Sigmoid colon (tissue), 7 donors: ENCODE results near the gene FDPS. TPM values are rescaled to one million over a fixed set of nuclear protein-coding genes. Genes with fewer than 3 reads are reported as not detected.

Experiments
- DNase-seq: peaks from one replicate; pipeline ENCODE4 v3.0.0-alpha.2; 2019
- H3K27ac ChIP-seq, 4 donors: fragments of 200-600 bp; sonication (generic); one replicate each; pipeline ENCODE4 v1.5.1; 2016 to 2019; ENCODE audit warnings: mild to moderate bottlenecking in 1 of 4
- H3K27me3 ChIP-seq, 3 donors: fragments of 200-600 bp; sonication (generic); one replicate each; pipeline ENCODE4 v1.5.1; 2019; ENCODE audit warnings: mild to moderate bottlenecking in 1 of 3
- H3K36me3 ChIP-seq, 4 donors: fragments of 200-600 bp; sonication (generic); one replicate each; pipeline ENCODE4 v1.5.1; 2016 to 2019
- H3K4me1 ChIP-seq, 4 donors: fragments of 200-600 bp; sonication (generic); one replicate each; pipeline ENCODE4 v1.5.1; 2017 to 2019
- H3K4me3 ChIP-seq, 4 donors: fragments of 200-600 bp; sonication (generic); one replicate each; pipeline ENCODE4 v1.5.1; 2017 to 2019; ENCODE audit warnings: mild to moderate bottlenecking in 2 of 4, moderate library complexity in 1 of 4
- H3K9me3 ChIP-seq, 4 donors: fragments of 200-600 bp in 3 of 4; sonication (generic) in 3 of 4; one replicate each; pipeline versions ENCODE4 v1.5.1 to v1.6.1; 2013 to 2019
- CTCF ChIP-seq, 4 experiments: fragments of 450-650 bp in 3 of 4; fragments of 200-600 bp in 1 of 4; IDR thresholded peaks; one replicate each; pipeline ENCODE4 v1.5.1; 2016 to 2019; ENCODE audit warnings: antibody characterized with exemption in 4 of 4, mild to moderate bottlenecking in 3 of 4, moderate library complexity in 2 of 4
- EP300 ChIP-seq, 4 donors: sonication (generic); formaldehyde crosslinking; IDR thresholded peaks; one replicate each; pipeline ENCODE4 v1.6.1; 2017; ENCODE audit warnings: antibody characterized with exemption in 4 of 4
- POLR2A ChIP-seq, 2 donors: fragments of 450-650 bp; IDR thresholded peaks; one replicate each; pipeline ENCODE4 v1.6.1; 2016; ENCODE audit warnings: antibody characterized with exemption in 2 of 2, mild to moderate bottlenecking in 2 of 2, moderate library complexity in 2 of 2
- POLR2AphosphoS5 ChIP-seq, 4 donors: sonication (generic); formaldehyde crosslinking; IDR thresholded peaks; one replicate each; pipeline ENCODE4 v1.6.1; 2017; ENCODE audit warnings: antibody characterized with exemption in 4 of 4
- WGBS, 2 donors: extraction: QIAGEN DNeasy Blood & Tissue Kit; methylation state at CpG; one replicate each; pipeline ENCODE4 v1.1.7; 2013; 5-methylcytosine and 5-hydroxymethylcytosine counted together
- intact Hi-C: fragments of 100-400 bp; cut with DNase I; formaldehyde crosslinking; loops from one replicate; pipeline ENCODE4 v1.15.1; 2023
- polyA plus RNA-seq, 3 donors: library from polyadenylated mRNA; stranded (reverse); fragments of 200-250 nt; gene quantifications; one replicate each; pipeline ENCODE4 v1.2.3, GENCODE V29; 2013
- total RNA-seq, 4 donors: library from RNA; depleted of rRNA; stranded (reverse); fragments of >200 nt; gene quantifications; one replicate each; pipeline ENCODE4 v1.1.0, GENCODE V29; 2016
- donor health status: healthy with polysubstance abuse.
- donor health status: Bipolar disorder and iron deficiency.
- donor health status: healthy.

Gene FDPS
- total and polyA plus RNA-seq, 7 donors, result 73.7 to 570 (median 96.8) TPM

- TF ChIP-seq POLR2A (IDR thresholded peaks at IDR 0.05) (no peak), CTCF (IDR thresholded peaks at IDR 0.05) (no peak), EP300 (IDR thresholded peaks at IDR 0.05) (no peak), POLR2AphosphoS5 (IDR thresholded peaks at IDR 0.05) (no peak)
- peaks cover 52 to 68% (median 55%) of the 10 kb centered on the region in 4 donors for H3K36me3 ChIP-seq
- no peaks in the 10 kb centered on the region for H3K27me3 ChIP-seq
- peaks cover 0 to 25% (median 16%) of the 10 kb centered on the region in 4 donors for H3K4me1 ChIP-seq
- no peak overlapping the region for H3K27ac ChIP-seq
- intact Hi-C loops, result loop anchor here (5.0 kb wide), 1 partner anchor 588 kb away; the partner anchor contains the start of genes GON4L and SYT11
- no peak overlapping the region for H3K4me3 ChIP-seq
- DNase-seq, result no peak
- H3K9me3 ChIP-seq, result no peaks in the 10 kb centered on the region
- 95 to 96% methylated on average over 21 of the region's 21 CpGs for WGBS, 2 donors
Measured at GRCh38 chr1:155269381-155269780, 39.3 kb upstream of the FDPS start.

GRCh38 chr1:155272466-155273342 lies 36.0 kb upstream of the FDPS start:
- Histone ChIP-seq H3K9me3 (no peaks in the 10 kb centered on the region), H3K4me3 (peak overlapping the region; percentile 75 to 90 (median 80)), H3K27me3 (no peaks in the 10 kb centered on the region), H3K27ac (peak overlapping the region; percentile 95 to 97 (median 96)), H3K36me3 (peaks cover 25 to 34% (median 30%) of the 10 kb centered on the region in 4 donors), H3K4me1 (peaks cover 0 to 35% (median 24%) of the 10 kb centered on the region in 4 donors)
- DNase-seq, result no peak
- intact Hi-C loops, result loop anchor here (2.0 kb wide), 1 partner anchor 22 kb away; no protein-coding TSS in a partner anchor
- WGBS, 2 donors, result 3 to 5% methylated on average over 44 of the region's 44 CpGs
- TF ChIP-seq EP300 (IDR thresholded peaks at IDR 0.05) (no peak), POLR2AphosphoS5 (IDR thresholded peaks at IDR 0.05) (no peak), POLR2A (IDR thresholded peaks at IDR 0.05) (no peak), CTCF (IDR thresholded peaks at IDR 0.05) (no peak)

GRCh38 chr1:155273343-155274245 lies 35.1 kb upstream of the FDPS start, which contains the start of gene CLK2:
Gene CLK2, minus strand, starts transcription at chr1:155273504. Its CDS starts 2,527 bp downstream, at chr1:155270977.
- WGBS, 2 donors, result 9 to 14% methylated on average over 61 of the region's 61 CpGs
- intact Hi-C loops, result loop anchor here (2.0 kb wide), 1 partner anchor 23 kb away; no protein-coding TSS in a partner anchor
- H3K27me3 ChIP-seq, result no peaks in the 10 kb centered on the region
- peak within 1 kb of the TSS; percentile 95 to 97 (median 96) for H3K27ac ChIP-seq
- H3K4me3 ChIP-seq, result peak within 1 kb of the TSS; percentile 75 to 90 (median 80)
- H3K4me1 ChIP-seq, result peaks cover 0 to 44% (median 33%) of the 10 kb centered on the region in 4 donors
- no peaks in the 10 kb centered on the region for H3K9me3 ChIP-seq
- DNase-seq, result peak; percentile 98
- H3K36me3 ChIP-seq, result peaks cover 18 to 26% (median 22%) of the 10 kb centered on the region in 4 donors
- TF ChIP-seq POLR2AphosphoS5 (IDR thresholded peaks at IDR 0.05) (peak; percentile 94 to 97 (median 96)), POLR2A (IDR thresholded peaks at IDR 0.05) (peak; percentile 63 to 77), EP300 (IDR thresholded peaks at IDR 0.05) (peak in 1 of 4 donors; percentile 80), CTCF (IDR thresholded peaks at IDR 0.05) (no peak)

- Histone ChIP-seq H3K36me3 (no peaks in the 10 kb centered on the region), H3K27me3 (no peaks in the 10 kb centered on the region), H3K4me3 (peak within 1 kb of the TSS; percentile 55 to 86 (median 68)), H3K27ac (peak within 1 kb of the TSS; percentile 70 to 79 (median 77)), H3K9me3 (no peaks in the 10 kb centered on the region), H3K4me1 (peaks cover 0 to 29% (median 23%) of the 10 kb centered on the region in 4 donors)
- intact Hi-C loops, result loop anchor here (1.0 to 5.0 kb wide), 2 partner anchors 46 to 315 kb away; no protein-coding TSS in a partner anchor
- peak; percentile 99 for DNase-seq
- WGBS, 2 donors, result 1% methylated on average over 68 of the region's 68 CpGs
- TF ChIP-seq POLR2A (IDR thresholded peaks at IDR 0.05), result no peak
- peak in 2 of 4 experiments; percentile 21 to 61 for TF ChIP-seq CTCF (IDR thresholded peaks at IDR 0.05)
Measured at GRCh38 chr1:155277070-155277901, 31.4 kb upstream of the FDPS start, which contains the start of gene HCN3. Gene HCN3, plus strand, starts transcription at chr1:155277463. Its CDS starts 128 bp downstream, at chr1:155277591.
